Hematopoietic multipotent progenitor cell treated with erythropoietin and hydrocortisone succinate and interleukin-3 and kit ligand, for 6 days (in vitro differentiated cells): ENCODE data around the gene DNASE2.

Experiments used
- DNase-seq: peaks from one replicate; pipeline ENCODE4 v3.0.0-alpha.2; 2015

The DNASE2 gene

GRCh38 chr19:12885749-12886650 lies 4.8 kb upstream of the DNASE2 start:
- DNase-seq = peak; percentile 94

- DNase-seq = peak; percentile 96
These were observed 3.9 kb upstream of the DNASE2 start for GRCh38 chr19:12884926-12885748.

DNA sequence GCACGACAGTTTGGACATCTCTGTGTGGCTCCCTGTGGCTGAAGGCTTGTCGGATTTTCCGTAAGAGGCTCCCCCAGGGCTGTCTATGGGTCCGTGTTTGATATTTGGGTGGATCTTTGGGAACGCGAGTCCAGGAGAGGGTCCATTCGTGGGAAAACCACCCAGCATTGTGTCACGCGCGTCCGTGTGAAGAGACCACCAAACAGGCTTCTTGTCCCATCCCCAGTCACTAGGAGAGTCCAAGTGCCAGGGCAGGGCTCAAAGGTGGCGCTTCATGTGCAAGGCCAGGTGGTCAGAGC lies 3.3 kb upstream of the DNASE2 start:
- DNase-seq = no peak

DNA sequence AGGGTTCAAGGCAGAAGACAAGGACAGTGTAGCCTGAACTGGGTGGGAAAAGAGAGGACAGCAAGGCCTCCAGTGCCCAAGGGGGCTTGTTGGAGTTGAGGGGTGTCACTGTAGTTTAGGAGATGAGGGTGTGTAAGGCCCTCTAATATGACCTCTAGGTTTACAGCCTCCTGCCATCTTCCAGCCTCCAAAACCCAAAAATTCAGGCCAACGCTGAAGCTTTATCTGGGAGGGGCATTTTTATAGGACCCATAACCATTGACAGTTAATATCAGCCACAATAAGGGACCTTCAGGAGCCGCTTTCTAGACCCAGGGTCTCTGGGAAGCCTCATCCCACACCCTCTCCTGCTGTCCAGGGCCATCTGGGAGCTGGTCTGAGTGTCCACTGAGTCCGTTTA lies 3.0 kb upstream of the DNASE2 start:
- peak; percentile 27 for DNase-seq

DNA sequence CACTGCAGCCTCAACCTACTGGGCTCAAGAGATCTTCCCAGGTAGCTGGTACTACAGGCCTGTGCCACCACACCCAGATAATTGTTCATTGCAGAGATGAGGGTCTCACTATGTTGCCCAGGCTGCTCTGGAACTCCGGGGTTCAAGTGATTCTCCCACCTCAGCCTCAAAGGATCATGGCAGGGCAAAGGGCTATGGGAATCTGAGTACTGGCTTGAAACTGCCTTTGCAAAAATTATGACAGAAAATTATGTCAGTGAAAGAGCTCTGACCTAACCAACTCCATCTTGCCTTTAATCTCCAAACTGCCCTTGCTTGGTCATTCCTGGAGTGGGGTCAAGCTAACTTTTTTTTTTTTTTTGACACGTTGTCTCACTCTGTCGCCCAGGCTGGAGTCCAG lies 1.3 kb upstream of the DNASE2 start:
- DNase-seq = peak; percentile 41

- peak; percentile 59 for DNase-seq
These were observed 588 bp downstream of the DNASE2 start for GRCh38 chr19:12880551-12881171.

DNA sequence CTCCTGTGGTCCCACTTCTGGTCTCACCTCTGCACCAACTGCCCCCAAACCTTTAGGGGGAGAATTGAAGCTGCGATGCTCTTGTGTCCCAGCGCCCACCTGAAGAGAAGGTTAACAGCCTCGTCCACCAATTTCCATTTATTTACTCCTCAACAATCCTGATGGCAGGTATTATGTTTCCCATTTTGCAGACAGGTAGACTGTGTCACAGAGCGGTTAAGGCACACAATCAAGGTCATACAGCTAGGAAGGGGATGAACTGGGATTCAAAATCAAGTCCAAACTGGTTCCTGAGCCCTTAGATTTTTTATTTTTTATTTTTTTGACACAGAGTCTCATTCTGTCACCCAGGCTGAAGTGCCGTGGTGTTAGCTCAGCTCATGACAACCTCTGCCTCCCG lies 6.2 kb downstream of the DNASE2 start:
- no peak for DNase-seq

DNA sequence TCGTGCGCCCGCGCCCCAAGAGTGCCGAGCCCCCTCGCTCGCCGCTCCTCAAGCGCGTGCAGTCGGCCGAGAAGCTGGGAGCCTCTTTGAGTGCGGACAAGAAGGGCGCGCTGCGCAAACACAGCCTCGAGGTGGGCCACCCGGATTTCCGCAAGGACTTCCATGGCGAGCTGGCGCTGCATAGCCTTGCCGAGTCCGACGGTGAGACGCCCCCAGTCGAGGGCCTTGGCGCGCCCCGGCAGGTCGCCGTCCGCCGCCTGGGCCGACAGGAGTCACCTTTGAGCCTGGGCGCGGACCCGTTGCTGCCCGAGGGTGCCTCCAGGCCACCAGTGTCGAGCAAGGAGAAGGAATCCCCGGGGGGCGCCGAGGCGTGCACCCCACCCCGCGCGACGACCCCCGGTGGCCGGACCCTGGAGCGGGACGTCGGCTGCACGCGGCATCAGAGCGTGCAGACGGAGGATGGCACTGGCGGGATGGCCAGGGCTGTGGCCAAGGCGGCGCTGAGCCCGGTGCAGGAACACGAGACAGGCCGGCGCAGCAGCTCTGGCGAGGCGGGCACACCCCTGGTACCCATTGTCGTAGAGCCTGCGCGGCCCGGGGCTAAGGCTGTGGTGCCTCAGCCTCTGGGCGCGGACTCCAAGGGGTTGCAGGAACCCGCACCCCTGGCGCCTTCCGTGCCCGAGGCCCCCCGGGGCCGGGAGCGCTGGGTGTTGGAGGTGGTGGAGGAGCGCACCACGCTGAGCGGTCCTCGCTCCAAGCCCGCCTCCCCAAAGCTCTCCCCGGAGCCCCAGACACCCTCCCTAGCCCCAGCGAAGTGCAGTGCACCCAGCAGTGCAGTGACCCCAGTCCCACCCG lies 7.1 kb downstream of the DNASE2 start:
- DNase-seq = no peak

- DNase-seq = peak; percentile 82
These were observed 8.0 kb downstream of the DNASE2 start for GRCh38 chr19:12872941-12873890.

DNA sequence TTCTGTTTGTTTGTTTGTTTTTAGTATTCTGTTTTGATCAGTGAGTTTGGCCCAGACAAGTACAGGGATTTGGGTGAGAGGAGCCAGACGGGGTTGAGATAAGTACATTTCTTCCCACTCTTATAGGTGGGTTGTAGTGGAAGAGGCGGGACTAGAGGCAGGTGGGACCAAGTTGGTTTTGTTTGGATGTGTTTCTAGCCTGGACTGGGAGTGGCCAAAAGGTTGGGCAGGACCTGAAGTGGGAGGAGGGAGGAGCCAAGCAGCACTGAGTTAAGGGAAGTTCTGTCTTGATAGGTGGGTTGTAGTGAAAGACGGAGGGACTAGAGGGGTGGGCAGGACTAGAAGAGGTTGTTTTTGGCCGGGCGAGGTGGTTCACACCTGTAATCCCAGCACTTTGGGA lies 9.0 kb downstream of the DNASE2 start:
- peak; percentile 40 for DNase-seq

DNA sequence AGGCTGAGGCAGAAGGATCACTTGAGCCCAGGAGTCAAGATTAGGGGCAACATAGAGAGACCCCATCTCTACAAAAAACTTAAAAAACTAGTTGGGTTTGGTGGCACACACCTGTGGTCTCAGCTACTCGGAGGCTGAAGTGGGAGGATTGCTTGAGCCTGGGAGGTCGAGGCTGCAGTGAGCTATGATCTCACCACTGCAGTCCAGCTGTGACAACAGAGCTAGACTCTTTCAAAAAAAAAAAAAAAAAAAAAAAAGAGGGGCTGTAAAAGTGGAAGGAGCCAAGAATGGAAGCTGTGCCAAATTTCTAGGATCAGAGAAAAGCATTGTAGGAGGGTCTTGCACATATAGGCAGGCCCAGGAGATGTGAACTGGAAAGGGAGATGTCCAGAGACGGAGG lies 9.6 kb downstream of the DNASE2 start:
- DNase-seq = no peak

- no peak for DNase-seq
These were observed 12.6 kb downstream of the DNASE2 start for GRCh38 chr19:12868540-12869112.

GRCh38 chr19:12867120-12868099 lies 13.8 kb downstream of the DNASE2 start:
- peak; percentile 90 for DNase-seq

- no peak for DNase-seq
These were observed 14.7 kb downstream of the DNASE2 start for GRCh38 chr19:12866416-12867119.

DNA sequence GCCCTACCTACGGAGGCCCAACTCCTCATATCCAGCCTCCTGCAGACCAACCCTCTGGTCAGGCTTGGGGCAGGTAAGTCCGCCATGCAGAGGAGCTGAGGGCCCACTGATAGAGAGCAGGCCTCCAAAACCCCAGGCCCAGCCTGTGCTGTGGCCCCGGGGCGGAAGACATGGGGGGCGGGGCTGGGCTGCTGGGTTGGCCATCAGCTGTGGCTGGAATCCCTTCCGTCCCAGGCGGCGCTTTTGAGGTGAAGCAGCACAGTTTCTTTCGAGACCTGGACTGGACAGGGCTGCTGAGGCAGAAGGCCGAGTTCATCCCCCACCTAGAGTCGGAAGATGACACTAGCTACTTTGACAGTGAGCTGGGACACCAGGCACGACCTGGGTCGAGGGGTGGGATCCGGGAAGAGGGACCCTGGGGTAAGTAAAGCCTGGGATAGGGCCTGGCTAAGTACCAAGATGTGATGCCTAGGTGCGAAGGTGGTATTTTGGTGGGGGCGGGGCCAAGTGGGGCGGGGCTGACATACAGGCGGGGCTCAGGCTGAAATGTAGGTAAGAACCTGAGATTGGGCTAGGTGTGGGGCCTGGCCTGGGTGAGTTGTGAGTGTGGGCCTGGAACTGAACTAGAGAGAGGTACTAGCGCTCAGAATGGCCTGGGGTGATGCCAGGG lies 15.4 kb downstream of the DNASE2 start:
- DNase-seq = no peak

GRCh38 chr19:12864721-12865715 lies 16.2 kb downstream of the DNASE2 start:
- DNase-seq = peak; percentile 32

DNA sequence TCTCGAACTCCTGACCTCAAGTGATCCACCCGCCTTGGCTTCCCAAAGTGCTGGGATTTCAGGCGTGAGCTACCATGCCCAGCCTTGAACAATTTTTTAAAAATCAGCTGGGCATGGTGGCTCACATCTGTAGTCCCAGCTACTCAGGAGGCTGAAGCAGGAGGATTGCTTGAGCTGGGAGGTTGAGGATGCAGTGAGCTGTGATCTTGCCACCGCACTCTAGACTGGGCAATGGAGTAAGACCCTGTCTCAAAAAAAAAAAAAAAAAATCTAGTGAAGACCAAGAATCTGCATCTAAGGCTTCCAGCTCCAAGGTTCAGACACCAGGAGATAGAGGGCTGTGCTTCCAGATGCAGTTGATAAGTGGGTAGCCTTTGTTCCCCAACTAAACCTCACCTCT lies 17.1 kb downstream of the DNASE2 start:
- DNase-seq = no peak
